Activated T-helper 2 cell treated with anti-CD3 and anti-CD28 coated beads, Interferon-gamma antibody, Interleukin-2, Interleukin-4, amounts not matched to agents 10 μg/mL and 5 μg/mL and 100 μg/mL, durations not matched to agents 14 hours and 24 hours and 36 hours (primary cell): Measurements from ENCODE around the gene IRGM. TPM values are rescaled to one million over a fixed set of nuclear protein-coding genes. Genes with fewer than 3 reads are reported as not detected.
"Not testable (repeated sequence)": the region's sequence is repeated elsewhere in the genome, so short reads cannot be mapped to it uniquely, and the experiment has no call there.

ENCODE experiments used
- DNase-seq: peaks from one replicate; pipeline ENCODE4 v3.0.0; 2021; ENCODE audit warnings: low spot score
- H3K27ac Mint-ChIP-seq: one replicate; pipeline ENCODE4 v1.8.0; 2021; ENCODE audit warnings: mixed read lengths
- H3K27me3 Mint-ChIP-seq: one replicate; pipeline ENCODE4 v1.8.0; 2021; ENCODE audit warnings: low read depth, mixed read lengths
- H3K36me3 Mint-ChIP-seq: one replicate; pipeline ENCODE4 v1.8.0; 2021; ENCODE audit warnings: low read depth, mixed read lengths
- H3K4me1 Mint-ChIP-seq: one replicate; pipeline ENCODE4 v1.8.0; 2021; ENCODE audit warnings: low read depth, mixed read lengths
- H3K4me3 Mint-ChIP-seq: one replicate; pipeline ENCODE4 v1.8.0; 2021; ENCODE audit warnings: low read depth, mild to moderate bottlenecking, moderate library complexity, mixed read lengths
- H3K9me3 Mint-ChIP-seq: one replicate; pipeline ENCODE4 v1.8.0; 2021; ENCODE audit warnings: mixed read lengths
- intact Hi-C: fragments of 100-400 bp; cut with micrococcal nuclease; formaldehyde crosslinking; loops from one replicate; pipeline ENCODE4 v1.15.1; 2023
- total RNA-seq: library from RNA; stranded (reverse); gene quantifications from 2 replicates; pipeline ENCODE4 v1.2.3, GENCODE V29; 2022

Gene IRGM
- total RNA-seq, 1 donor from 2014 or later: 1.8 TPM

GRCh38 chr5:150846654-150847333 lies 473 bp downstream of the IRGM start:
- H3K9me3 Mint-ChIP-seq: no peaks in the 10 kb centered on the region
- H3K4me3 Mint-ChIP-seq: peak overlapping the region; percentile 73
- intact Hi-C loops: loop anchor here (1.0 to 2.0 kb wide), 7 partner anchors 45 to 388 kb away; partner anchors contain the start of gene RBM22
- peaks cover 2% of the 10 kb centered on the region for H3K27me3 Mint-ChIP-seq
- no peaks in the 10 kb centered on the region for H3K36me3 Mint-ChIP-seq
- peak overlapping the region; percentile 67 for H3K27ac Mint-ChIP-seq
- H3K4me1 Mint-ChIP-seq: peaks cover 18% of the 10 kb centered on the region
- DNase-seq: peak; percentile 57

DNA sequence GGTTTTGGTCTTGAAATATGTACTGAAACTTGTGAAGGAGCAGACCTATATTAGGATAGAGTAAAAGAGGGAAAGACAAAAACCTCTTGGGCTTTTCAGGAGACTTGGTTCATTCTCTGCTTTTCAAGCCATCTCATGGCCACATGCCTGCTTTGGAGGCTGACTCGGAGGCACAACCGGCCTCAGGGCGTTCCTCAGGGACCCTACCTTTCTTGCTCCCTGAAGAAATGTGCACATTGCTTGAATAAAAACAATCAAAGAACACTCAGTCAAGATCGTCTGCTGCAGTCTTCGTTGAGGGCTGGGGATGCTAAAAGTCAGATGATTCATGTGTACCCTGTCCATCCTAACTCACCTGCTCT lies 994 bp downstream of the IRGM start:
- no peak for DNase-seq
- Mint-ChIP-seq H3K27me3 (no peaks in the 10 kb centered on the region), H3K9me3 (no peaks in the 10 kb centered on the region), H3K36me3 (no peaks in the 10 kb centered on the region), H3K27ac (no peak overlapping the region), H3K4me3 (no peak overlapping the region), H3K4me1 (peaks cover 18% of the 10 kb centered on the region)
- intact Hi-C loops: loop anchor here (1.0 to 2.0 kb wide), 6 partner anchors 46 to 389 kb away; no protein-coding TSS in a partner anchor

DNA sequence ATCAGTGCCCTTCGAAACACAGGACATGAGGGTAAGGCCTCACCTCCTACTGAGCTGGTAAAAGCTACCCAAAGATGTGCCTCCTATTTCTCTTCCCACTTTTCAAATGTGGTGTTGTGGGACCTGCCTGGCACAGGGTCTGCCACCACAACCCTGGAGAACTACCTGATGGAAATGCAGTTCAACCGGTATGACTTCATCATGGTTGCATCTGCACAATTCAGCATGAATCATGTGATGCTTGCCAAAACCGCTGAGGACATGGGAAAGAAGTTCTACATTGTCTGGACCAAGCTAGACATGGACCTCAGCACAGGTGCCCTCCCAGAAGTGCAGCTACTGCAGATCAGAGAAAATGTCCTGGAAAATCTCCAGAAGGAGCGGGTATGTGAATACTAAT lies 1.9 kb downstream of the IRGM start:
- Mint-ChIP-seq H3K27me3 (no peaks in the 10 kb centered on the region), H3K27ac (no peak overlapping the region), H3K9me3 (no peaks in the 10 kb centered on the region), H3K4me3 (no peak overlapping the region), H3K36me3 (no peaks in the 10 kb centered on the region), H3K4me1 (peaks cover 18% of the 10 kb centered on the region)
- DNase-seq: no peak
- intact Hi-C loops: no loop called here

GRCh38 chr5:150851039-150851438 lies 4.7 kb downstream of the IRGM start:
- Mint-ChIP-seq H3K27ac (no peak overlapping the region), H3K9me3 (peaks cover 7% of the 10 kb centered on the region), H3K27me3 (no peaks in the 10 kb centered on the region), H3K36me3 (no peaks in the 10 kb centered on the region), H3K4me3 (no peak overlapping the region), H3K4me1 (peaks cover 19% of the 10 kb centered on the region)
- DNase-seq: no peak
- intact Hi-C loops: no loop called here

GRCh38 chr5:150853561-150853960 lies 7.2 kb downstream of the IRGM start:
- Mint-ChIP-seq H3K27ac (no peak overlapping the region), H3K9me3 (peaks cover 7% of the 10 kb centered on the region), H3K4me3 (no peak overlapping the region), H3K27me3 (no peaks in the 10 kb centered on the region), H3K36me3 (no peaks in the 10 kb centered on the region), H3K4me1 (peaks cover 4% of the 10 kb centered on the region)
- intact Hi-C loops: no loop called here
- no peak for DNase-seq

GRCh38 chr5:150856700-150857099 lies 10.4 kb downstream of the IRGM start:
- H3K36me3 Mint-ChIP-seq, DNase-seq, H3K27me3 Mint-ChIP-seq, H3K27ac Mint-ChIP-seq, H3K4me3 Mint-ChIP-seq, intact Hi-C loops, H3K4me1 Mint-ChIP-seq: not testable (repeated sequence)
- H3K9me3 Mint-ChIP-seq: peaks cover 18% of the 10 kb centered on the region

- no peak for DNase-seq
- Mint-ChIP-seq H3K4me1 (no peaks in the 10 kb centered on the region), H3K36me3 (no peaks in the 10 kb centered on the region), H3K4me3 (no peak overlapping the region), H3K9me3 (peaks cover 18% of the 10 kb centered on the region), H3K27ac (no peak overlapping the region), H3K27me3 (peaks cover 1% of the 10 kb centered on the region)
- intact Hi-C loops: no loop called here
These were observed 14.0 kb downstream of the IRGM start for GRCh38 chr5:150860246-150860821.

GRCh38 chr5:150862070-150862469 lies 15.7 kb downstream of the IRGM start:
- Mint-ChIP-seq H3K9me3 (peaks cover 14% of the 10 kb centered on the region), H3K36me3 (no peaks in the 10 kb centered on the region), H3K27me3 (peaks cover 1% of the 10 kb centered on the region), H3K27ac (no peak overlapping the region), H3K4me1 (no peaks in the 10 kb centered on the region), H3K4me3 (no peak overlapping the region)
- intact Hi-C loops: no loop called here
- no peak for DNase-seq

DNA sequence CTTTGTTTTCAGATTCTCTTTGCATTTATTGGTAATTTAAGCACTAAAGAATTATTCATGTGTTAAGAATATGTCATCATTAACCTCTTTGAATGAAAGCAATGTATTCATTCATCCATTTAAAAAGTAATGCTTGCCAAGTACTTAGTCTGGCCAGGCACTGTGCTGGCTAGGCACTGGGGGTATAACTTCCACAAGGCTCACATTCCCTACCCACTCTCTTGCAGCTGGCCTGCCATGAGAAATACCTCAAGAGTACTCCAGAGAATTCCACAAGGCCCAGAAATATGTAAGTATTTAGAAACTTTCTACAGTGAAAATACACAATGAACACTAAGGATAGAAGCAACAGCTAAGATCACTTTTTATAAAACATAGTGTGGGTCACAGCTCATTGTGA lies 33.0 kb downstream of the IRGM start:
- Mint-ChIP-seq H3K27ac (no peak overlapping the region), H3K9me3 (peaks cover 38% of the 10 kb centered on the region), H3K4me3 (no peak overlapping the region), H3K36me3 (no peaks in the 10 kb centered on the region), H3K27me3 (no peaks in the 10 kb centered on the region), H3K4me1 (no peaks in the 10 kb centered on the region)
- no peak for DNase-seq
- intact Hi-C loops: no loop called here

DNA sequence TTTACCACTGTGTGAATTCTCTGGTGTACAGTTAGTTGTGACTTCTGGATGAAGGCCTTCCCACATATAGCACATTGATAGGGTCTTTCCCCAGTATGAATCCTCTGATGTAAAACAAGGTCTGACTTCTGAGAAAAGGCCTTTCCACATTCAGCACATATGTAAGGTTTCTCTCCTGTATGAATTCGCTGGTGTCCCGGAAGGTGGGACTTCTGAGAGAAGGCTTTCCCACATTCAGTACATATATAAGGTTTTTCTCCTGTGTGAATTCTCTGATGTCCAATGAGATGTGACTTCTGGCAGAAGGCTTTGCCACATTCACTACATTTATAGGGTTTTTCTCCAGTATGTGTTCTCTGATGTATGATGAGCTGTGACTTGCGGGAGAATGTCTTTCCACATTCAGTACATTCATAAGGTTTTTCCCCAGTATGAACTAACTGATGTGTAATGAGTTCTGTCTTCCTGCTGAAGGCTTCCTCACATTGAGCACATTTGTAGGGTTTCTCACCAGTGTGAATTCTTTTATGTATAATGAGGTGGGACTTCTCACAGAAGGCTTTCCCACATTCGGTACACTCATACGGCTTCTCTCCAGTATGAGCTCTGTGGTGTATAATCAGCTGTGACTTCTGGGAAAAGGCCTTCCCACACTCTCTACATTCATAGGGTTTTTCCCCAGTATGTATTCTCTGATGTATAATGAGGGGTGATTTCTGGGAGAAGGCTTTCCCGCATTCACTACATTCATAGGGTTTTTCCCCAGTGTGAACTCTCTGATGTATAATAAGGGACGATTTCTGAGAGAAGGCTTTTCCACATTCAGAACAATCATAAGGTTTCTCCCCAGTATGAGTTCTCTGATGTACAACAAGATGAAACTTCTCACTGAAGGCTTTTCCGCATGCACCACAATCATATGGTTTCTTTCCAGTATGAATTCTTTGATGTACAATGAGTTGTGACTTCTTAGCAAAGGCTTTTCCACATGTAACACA lies 49.4 kb downstream of the IRGM start:
- Mint-ChIP-seq H3K27me3 (no peaks in the 10 kb centered on the region), H3K4me1 (no peaks in the 10 kb centered on the region), H3K4me3 (no peak overlapping the region), H3K27ac (no peak overlapping the region), H3K36me3 (peaks cover 8% of the 10 kb centered on the region), H3K9me3 (peaks cover 87% of the 10 kb centered on the region)
- DNase-seq: no peak
- intact Hi-C loops: no loop called here
